ENCODE measurements around the gene PITPNM3. TPM values are rescaled to one million over a fixed set of nuclear protein-coding genes. Genes with fewer than 3 reads are reported as not detected.

PITPNM3 gene
- total RNA-seq, 1 donor from 2014 or later, result 0.72 TPM

GRCh38 chr17:6474376-6474775 lies 82.0 kb downstream of the PITPNM3 start:
- Mint-ChIP-seq H3K27ac (ENCODE audit: unreplicated experiment) (no peak overlapping the region), H3K4me1 (ENCODE audit: unreplicated experiment) (peaks cover 10% of the 10 kb centered on the region), H3K27me3 (ENCODE audit: unreplicated experiment) (peaks cover 6% of the 10 kb centered on the region), H3K9me3 (ENCODE audit: unreplicated experiment) (no peaks in the 10 kb centered on the region), H3K4me3 (ENCODE audit: unreplicated experiment) (no peak overlapping the region), H3K36me3 (ENCODE audit: low read depth, unreplicated experiment) (peaks cover 4% of the 10 kb centered on the region)
- TF ChIP-seq CTCF (IDR thresholded peaks at IDR 0.05; ENCODE audit: unreplicated experiment), result no peak
- DNase-seq (ENCODE audit: low spot score), result no peak

DNA sequence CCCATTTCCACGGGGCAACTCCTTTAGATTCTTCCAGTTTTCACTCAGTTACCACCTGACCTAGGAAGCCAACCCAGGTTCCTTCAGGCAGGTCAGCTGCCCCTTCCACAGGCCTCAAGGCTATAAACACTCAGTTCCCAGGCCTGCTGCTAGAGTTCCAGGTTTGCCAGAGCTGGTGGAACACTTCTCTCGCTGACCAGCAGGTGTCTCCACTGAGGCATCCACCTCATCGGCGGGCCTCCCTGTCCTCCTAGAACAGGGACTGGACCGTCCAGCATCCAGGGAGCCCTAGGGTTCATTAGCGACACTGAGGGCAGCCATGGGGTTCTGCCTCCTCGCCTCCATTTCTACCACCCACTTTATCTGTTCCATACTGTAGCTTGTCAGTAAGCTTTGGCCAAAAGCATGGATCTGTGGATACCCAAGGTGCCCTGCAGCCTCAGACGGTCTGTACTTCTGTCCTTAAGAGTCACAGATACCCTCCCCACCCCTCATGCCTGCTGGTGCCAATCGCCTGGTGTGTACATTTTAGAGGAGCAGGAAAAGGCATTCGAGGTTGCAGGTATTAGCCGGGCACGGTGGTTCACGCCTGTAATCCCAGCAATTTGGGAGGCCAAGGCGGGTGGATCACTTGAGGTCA lies 83.1 kb downstream of the PITPNM3 start:
- no peak overlapping the region for H3K4me3 Mint-ChIP-seq (ENCODE audit: unreplicated experiment)
- peak; percentile 88 for DNase-seq (ENCODE audit: low spot score)
- peaks cover 10% of the 10 kb centered on the region for H3K4me1 Mint-ChIP-seq (ENCODE audit: unreplicated experiment)
- TF ChIP-seq CTCF (IDR thresholded peaks at IDR 0.05; ENCODE audit: unreplicated experiment), result peak; percentile 93
- no peaks in the 10 kb centered on the region for H3K9me3 Mint-ChIP-seq (ENCODE audit: unreplicated experiment)
- H3K27me3 Mint-ChIP-seq (ENCODE audit: unreplicated experiment), result peaks cover 9% of the 10 kb centered on the region
- peaks cover 4% of the 10 kb centered on the region for H3K36me3 Mint-ChIP-seq (ENCODE audit: low read depth, unreplicated experiment)
- H3K27ac Mint-ChIP-seq (ENCODE audit: unreplicated experiment), result no peak overlapping the region

DNA sequence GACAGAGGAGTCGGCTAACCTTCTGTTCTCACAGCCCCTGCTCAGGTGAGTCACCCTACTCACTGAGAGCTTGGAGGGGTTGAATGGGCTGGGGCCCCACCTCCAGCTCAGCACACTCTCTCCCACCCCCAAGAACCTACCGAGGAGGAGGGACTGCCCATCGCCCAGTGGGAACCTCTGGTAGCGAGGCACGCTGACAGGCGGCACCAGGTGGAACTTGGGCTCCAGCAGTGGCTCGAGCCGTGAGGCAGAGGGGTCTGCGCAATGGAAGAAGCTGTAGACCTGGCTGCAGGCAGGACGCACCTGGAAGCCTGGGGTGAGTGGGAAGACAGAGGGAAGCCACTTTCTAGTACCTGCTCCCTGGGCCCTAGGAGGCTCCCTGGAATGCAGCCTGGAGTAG lies 83.8 kb downstream of the PITPNM3 start:
- Mint-ChIP-seq H3K9me3 (ENCODE audit: unreplicated experiment) (no peaks in the 10 kb centered on the region), H3K4me1 (ENCODE audit: unreplicated experiment) (peaks cover 10% of the 10 kb centered on the region), H3K27me3 (ENCODE audit: unreplicated experiment) (peaks cover 9% of the 10 kb centered on the region), H3K36me3 (ENCODE audit: low read depth, unreplicated experiment) (peaks cover 4% of the 10 kb centered on the region), H3K4me3 (ENCODE audit: unreplicated experiment) (no peak overlapping the region), H3K27ac (ENCODE audit: unreplicated experiment) (no peak overlapping the region)
- no peak for DNase-seq (ENCODE audit: low spot score)
- TF ChIP-seq CTCF (IDR thresholded peaks at IDR 0.05; ENCODE audit: unreplicated experiment), result no peak

- H3K36me3 Mint-ChIP-seq (ENCODE audit: low read depth, unreplicated experiment), result peaks cover 4% of the 10 kb centered on the region
- peaks cover 8% of the 10 kb centered on the region for H3K27me3 Mint-ChIP-seq (ENCODE audit: unreplicated experiment)
- H3K4me3 Mint-ChIP-seq (ENCODE audit: unreplicated experiment), result no peak overlapping the region
- peaks cover 10% of the 10 kb centered on the region for H3K4me1 Mint-ChIP-seq (ENCODE audit: unreplicated experiment)
- TF ChIP-seq CTCF (IDR thresholded peaks at IDR 0.05; ENCODE audit: unreplicated experiment), result no peak
- no peak overlapping the region for H3K27ac Mint-ChIP-seq (ENCODE audit: unreplicated experiment)
- no peaks in the 10 kb centered on the region for H3K9me3 Mint-ChIP-seq (ENCODE audit: unreplicated experiment)
- DNase-seq (ENCODE audit: low spot score), result no peak
These were observed 84.6 kb downstream of the PITPNM3 start for GRCh38 chr17:6471531-6472465.

Measured in endothelial cell (in vitro differentiated cells).